ENCODE results near the gene NATD1.

The NATD1 gene

GRCh38 chr17:21214777-21215541 lies 38.3 kb downstream of the NATD1 start:
- DNase-seq (ENCODE audit: low read depth): peak; percentile 17
- no peak for TF ChIP-seq CTCF (IDR thresholded peaks at IDR 0.05; ENCODE audit: insufficient read depth, low read depth, low read length, missing control alignments)
- H3K4me3 ChIP-seq (ENCODE audit: low read length): peak overlapping the region; percentile 81

- peak within 1 kb of the TSS; percentile 81 for H3K4me3 ChIP-seq (ENCODE audit: low read length)
- TF ChIP-seq CTCF (IDR thresholded peaks at IDR 0.05; ENCODE audit: insufficient read depth, low read depth, low read length, missing control alignments): no peak
- DNase-seq (ENCODE audit: low read depth): peak; percentile 98
Measured at GRCh38 chr17:21214015-21214776, 39.0 kb downstream of the NATD1 start, which contains the start of gene TMEM11. TMEM11 (minus strand) TSS chr17:21214161; CDS start chr17:21214152, 9 bp downstream.

- TF ChIP-seq CTCF (IDR thresholded peaks at IDR 0.05; ENCODE audit: insufficient read depth, low read depth, low read length, missing control alignments): no peak
Measured at GRCh38 chr17:21213638-21214014, 39.6 kb downstream of the NATD1 start.

DNA sequence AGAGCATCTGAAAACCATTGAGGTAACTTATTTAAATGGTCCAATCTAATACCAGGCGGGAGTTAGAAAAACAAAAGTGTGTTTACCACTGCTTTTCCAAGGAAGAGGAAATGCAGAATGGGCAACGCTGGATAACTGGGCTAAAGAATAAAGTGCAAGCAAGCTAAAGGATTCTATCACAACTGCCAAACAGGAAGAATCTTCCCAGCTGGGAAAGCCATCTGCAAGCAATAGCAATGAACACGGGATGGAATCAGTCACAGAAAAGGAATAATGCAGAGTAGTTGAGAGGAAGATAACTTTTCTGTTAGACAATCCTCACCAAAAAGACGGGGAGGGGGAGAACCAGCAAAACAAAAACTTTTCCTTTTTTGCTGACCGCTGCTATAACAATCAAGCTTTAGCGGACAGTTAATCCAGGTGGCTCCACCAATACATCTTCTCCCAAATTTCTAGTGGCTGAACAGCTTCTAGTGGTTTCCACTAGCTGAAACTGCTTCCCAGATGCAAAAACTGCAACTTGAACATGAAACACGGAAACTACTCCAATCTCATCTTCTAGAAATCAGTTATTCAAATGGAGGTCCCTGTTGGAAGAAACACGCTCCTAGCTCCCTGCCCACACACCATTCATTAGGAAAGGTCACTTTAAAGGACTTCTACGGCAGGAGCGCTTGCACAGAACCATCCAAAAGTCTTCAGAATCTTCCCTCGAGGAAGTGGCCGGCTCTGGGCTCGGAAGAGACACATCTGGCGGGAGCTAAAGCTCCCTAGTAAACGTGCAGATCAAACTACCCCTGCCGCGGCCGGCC lies 40.2 kb downstream of the NATD1 start:
- DNase-seq (ENCODE audit: low read depth): no peak
- peak overlapping the region; percentile 81 for H3K4me3 ChIP-seq (ENCODE audit: low read length)
- no peak for TF ChIP-seq CTCF (IDR thresholded peaks at IDR 0.05; ENCODE audit: insufficient read depth, low read depth, low read length, missing control alignments)

More at GRCh38 chr17:21213638-21214014, 39.6 kb downstream of the NATD1 start:
- DNase-seq (ENCODE audit: low read depth): peak; percentile 48
- peak overlapping the region; percentile 81 for H3K4me3 ChIP-seq (ENCODE audit: low read length)

- H3K4me3 ChIP-seq (ENCODE audit: low read length): no peak overlapping the region
- no peak for TF ChIP-seq CTCF (IDR thresholded peaks at IDR 0.05; ENCODE audit: insufficient read depth, low read depth, low read length, missing control alignments)
Measured at GRCh38 chr17:21211825-21212479, 41.3 kb downstream of the NATD1 start.

GRCh38 chr17:21210411-21211076 lies 42.7 kb downstream of the NATD1 start:
- no peak for TF ChIP-seq CTCF (IDR thresholded peaks at IDR 0.05; ENCODE audit: insufficient read depth, low read depth, low read length, missing control alignments)
- DNase-seq (ENCODE audit: low read depth): no peak
- no peak overlapping the region for H3K4me3 ChIP-seq (ENCODE audit: low read length)

More at GRCh38 chr17:21211825-21212479, 41.3 kb downstream of the NATD1 start:
- peak; percentile 62 for DNase-seq (ENCODE audit: low read depth)

Measured in epithelial cell of esophagus (primary cell).